ENCODE data around the gene KCNQ1. TPM values are rescaled to one million over a fixed set of nuclear protein-coding genes. Genes with fewer than 3 reads are reported as not detected.

The KCNQ1 gene
- total and polyA plus RNA-seq, 2 experiments from 2014 or later = not detected

GRCh38 chr11:2878782-2879181, 434.0 kb downstream of the KCNQ1 start:
- no peak overlapping the region for H3K4me3 ChIP-seq
- in situ Hi-C loops (cut with MboI) = loop anchor here (25.0 kb wide), 2 partner anchors 566 to 691 kb away; partner anchors contain the start of genes C11orf21 and TSPAN32
- H3K9me3 ChIP-seq (ENCODE audit: low read depth) = no peaks in the 10 kb centered on the region
- H3K4me2 ChIP-seq (ENCODE audit: unreplicated experiment) = no peak overlapping the region
- H3K36me3 ChIP-seq (ENCODE audit: low read depth) = no peaks in the 10 kb centered on the region
- H3K27ac ChIP-seq = no peak overlapping the region
- no peaks in the 10 kb centered on the region for H4K20me1 ChIP-seq (ENCODE audit: insufficient read depth)
- TF ChIP-seq EZH2 (IDR thresholded peaks at IDR 0.05; ENCODE audit: insufficient read depth, poor library complexity, severe bottlenecking) (no peak), EZH2phosphoT487 (IDR thresholded peaks at IDR 0.05; ENCODE audit: insufficient read depth, low read depth) (no peak)
- no peaks in the 10 kb centered on the region for H3K4me1 ChIP-seq (ENCODE audit: insufficient read depth)
- peaks cover 15% of the 10 kb centered on the region for H3K27me3 ChIP-seq (replicated peaks; ENCODE audit: insufficient read depth)
- H3F3A ChIP-seq (ENCODE audit: insufficient read depth) = no peaks in the 10 kb centered on the region
- 83 to 87% methylated on average over 8 of the region's 8 CpGs for WGBS, 2 experiments (ENCODE audit: low coverage in 1 of 2, low lambda C conversion rate in 2 of 2, missing lambda C conversion rate in 2 of 2)
- no peak overlapping the region for H3K9ac ChIP-seq
- no peaks in the 10 kb centered on the region for H3K9me2 ChIP-seq (ENCODE audit: insufficient read depth)
- no peaks in the 10 kb centered on the region for H3K79me2 ChIP-seq (ENCODE audit: insufficient read depth)
- DNase-seq = no peak
- H2AFZ ChIP-seq = no peak overlapping the region

DNA sequence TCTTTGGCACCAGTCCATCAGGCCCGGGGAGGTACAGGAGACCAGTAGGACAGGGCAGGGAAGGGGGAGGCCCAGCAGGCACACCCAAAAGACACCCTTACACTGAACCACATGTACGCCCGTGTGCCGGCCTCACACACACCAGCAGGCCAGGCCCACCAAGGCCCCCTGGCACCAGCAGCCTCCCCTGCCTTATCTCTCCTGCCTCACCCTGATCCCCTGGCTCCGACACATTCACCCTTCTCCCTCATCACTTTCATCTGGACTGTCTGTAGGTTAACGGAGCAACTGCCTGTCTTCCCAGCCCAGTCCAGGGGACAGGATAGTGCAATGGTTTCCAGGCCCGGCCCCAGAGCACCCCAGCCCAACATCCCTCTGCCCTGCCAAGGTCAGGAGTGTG, 435.8 kb downstream of the KCNQ1 start:
- H3K4me2 ChIP-seq (ENCODE audit: unreplicated experiment) = no peak overlapping the region
- no peaks in the 10 kb centered on the region for H3K4me1 ChIP-seq (ENCODE audit: insufficient read depth)
- in situ Hi-C loops (cut with MboI) = loop anchor here (25.0 kb wide), 2 partner anchors 568 to 693 kb away; partner anchors contain the start of genes C11orf21 and TSPAN32
- H2AFZ ChIP-seq = no peak overlapping the region
- no peak for DNase-seq
- H3K79me2 ChIP-seq (ENCODE audit: insufficient read depth) = no peaks in the 10 kb centered on the region
- H3K27me3 ChIP-seq (replicated peaks; ENCODE audit: insufficient read depth) = peaks cover 20% of the 10 kb centered on the region
- H3K27ac ChIP-seq = no peak overlapping the region
- no peaks in the 10 kb centered on the region for H3K9me3 ChIP-seq (ENCODE audit: low read depth)
- WGBS, 2 experiments (ENCODE audit: low coverage in 1 of 2, low lambda C conversion rate in 2 of 2, missing lambda C conversion rate in 2 of 2) = 78 to 82% methylated on average over 7 of the region's 7 CpGs
- H3F3A ChIP-seq (ENCODE audit: insufficient read depth) = no peaks in the 10 kb centered on the region
- no peaks in the 10 kb centered on the region for H3K9me2 ChIP-seq (ENCODE audit: insufficient read depth)
- no peaks in the 10 kb centered on the region for H3K36me3 ChIP-seq (ENCODE audit: low read depth)
- H3K4me3 ChIP-seq = no peak overlapping the region
- H4K20me1 ChIP-seq (ENCODE audit: insufficient read depth) = no peaks in the 10 kb centered on the region
- TF ChIP-seq EZH2phosphoT487 (IDR thresholded peaks at IDR 0.05; ENCODE audit: insufficient read depth, low read depth) (no peak), EZH2 (IDR thresholded peaks at IDR 0.05; ENCODE audit: insufficient read depth, poor library complexity, severe bottlenecking) (no peak)
- no peak overlapping the region for H3K9ac ChIP-seq

- H4K20me1 ChIP-seq (ENCODE audit: insufficient read depth) = no peaks in the 10 kb centered on the region
- in situ Hi-C loops (cut with MboI) = loop anchor here (25.0 kb wide), 2 partner anchors 569 to 694 kb away; partner anchors contain the start of genes C11orf21 and TSPAN32
- DNase-seq = no peak
- no peak overlapping the region for H3K9ac ChIP-seq
- H3K9me2 ChIP-seq (ENCODE audit: insufficient read depth) = no peaks in the 10 kb centered on the region
- WGBS, 2 experiments (ENCODE audit: low coverage in 1 of 2, low lambda C conversion rate in 2 of 2, missing lambda C conversion rate in 2 of 2) = 80 to 81% methylated on average over 19 of the region's 19 CpGs
- no peaks in the 10 kb centered on the region for H3F3A ChIP-seq (ENCODE audit: insufficient read depth)
- H2AFZ ChIP-seq = no peak overlapping the region
- H3K36me3 ChIP-seq (ENCODE audit: low read depth) = no peaks in the 10 kb centered on the region
- H3K4me2 ChIP-seq (ENCODE audit: unreplicated experiment) = no peak overlapping the region
- no peak for TF ChIP-seq EZH2phosphoT487 (IDR thresholded peaks at IDR 0.05; ENCODE audit: insufficient read depth, low read depth)
- no peak for TF ChIP-seq EZH2 (IDR thresholded peaks at IDR 0.05; ENCODE audit: insufficient read depth, poor library complexity, severe bottlenecking)
- peaks cover 20% of the 10 kb centered on the region for H3K27me3 ChIP-seq (replicated peaks; ENCODE audit: insufficient read depth)
- H3K79me2 ChIP-seq (ENCODE audit: insufficient read depth) = no peaks in the 10 kb centered on the region
- H3K9me3 ChIP-seq (ENCODE audit: low read depth) = no peaks in the 10 kb centered on the region
- no peaks in the 10 kb centered on the region for H3K4me1 ChIP-seq (ENCODE audit: insufficient read depth)
- H3K4me3 ChIP-seq = no peak overlapping the region
- no peak overlapping the region for H3K27ac ChIP-seq
Observed at GRCh38 chr11:2881076-2881980, 436.5 kb downstream of the KCNQ1 start.

DNA sequence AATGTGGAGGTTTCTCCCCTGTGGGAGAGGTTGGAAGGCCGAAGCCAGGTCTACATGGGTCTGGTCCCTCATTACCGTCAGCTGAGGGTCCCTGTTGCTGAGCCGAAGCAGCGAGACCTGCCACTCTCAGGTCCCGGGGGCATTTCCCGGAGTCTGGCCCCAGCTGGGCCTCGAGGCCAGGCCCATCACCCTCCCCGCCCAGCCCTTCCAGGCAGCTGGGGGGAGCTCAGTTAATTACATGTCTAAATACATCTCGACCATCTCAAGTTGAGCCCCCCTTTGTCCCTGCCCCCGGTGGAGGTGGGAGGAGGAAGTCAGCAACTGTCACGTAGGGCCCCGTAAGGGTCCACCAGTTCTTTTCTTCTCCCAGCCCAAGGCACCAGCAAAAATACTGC, 437.2 kb downstream of the KCNQ1 start:
- no peaks in the 10 kb centered on the region for H3F3A ChIP-seq (ENCODE audit: insufficient read depth)
- WGBS, 2 experiments (ENCODE audit: low coverage in 1 of 2, low lambda C conversion rate in 2 of 2, missing lambda C conversion rate in 2 of 2) = 65 to 69% methylated on average over 9 to 12 of the region's 12 CpGs
- no peak for DNase-seq
- no peaks in the 10 kb centered on the region for H3K36me3 ChIP-seq (ENCODE audit: low read depth)
- no peak overlapping the region for H3K9ac ChIP-seq
- no peak overlapping the region for H3K27ac ChIP-seq
- H3K4me2 ChIP-seq (ENCODE audit: unreplicated experiment) = no peak overlapping the region
- H3K27me3 ChIP-seq (replicated peaks; ENCODE audit: insufficient read depth) = peaks cover 20% of the 10 kb centered on the region
- H3K4me3 ChIP-seq = no peak overlapping the region
- no peaks in the 10 kb centered on the region for H3K9me3 ChIP-seq (ENCODE audit: low read depth)
- H3K4me1 ChIP-seq (ENCODE audit: insufficient read depth) = no peaks in the 10 kb centered on the region
- no peaks in the 10 kb centered on the region for H3K79me2 ChIP-seq (ENCODE audit: insufficient read depth)
- TF ChIP-seq EZH2 (IDR thresholded peaks at IDR 0.05; ENCODE audit: insufficient read depth, poor library complexity, severe bottlenecking) = no peak
- TF ChIP-seq EZH2phosphoT487 (IDR thresholded peaks at IDR 0.05; ENCODE audit: insufficient read depth, low read depth) = no peak
- in situ Hi-C loops (cut with MboI) = loop anchor here (25.0 kb wide), 2 partner anchors 570 to 695 kb away; partner anchors contain the start of genes C11orf21 and TSPAN32
- H4K20me1 ChIP-seq (ENCODE audit: insufficient read depth) = no peaks in the 10 kb centered on the region
- H2AFZ ChIP-seq = no peak overlapping the region
- no peaks in the 10 kb centered on the region for H3K9me2 ChIP-seq (ENCODE audit: insufficient read depth)
